Liver (tissue), 9 donors: ENCODE measurements around the gene MEF2A. TPM values are rescaled to one million over a fixed set of nuclear protein-coding genes. Genes with fewer than 3 reads are reported as not detected.

Experiments
- DNase-seq: peaks from one replicate; pipeline ENCODE4 v3.0.0-alpha.2; 2017; ENCODE audit warnings: low spot score
- H3K27ac ChIP-seq, 2 donors: one replicate each; pipeline ENCODE4 v1.7.0; 2013; ENCODE audit warnings: inconsistent platforms in 2 of 2, low read length in 2 of 2, control low read depth in 1 of 2, low read depth in 1 of 2, mild to moderate bottlenecking in 1 of 2
- H3K27me3 ChIP-seq, 4 donors: one replicate each; pipeline versions ENCODE4 v1.6.1 to v1.7.0; 2013; ENCODE audit warnings: low read length in 3 of 4, inconsistent platforms in 1 of 4, mild to moderate bottlenecking in 1 of 4, moderate library complexity in 1 of 4; ENCODE audit not compliant: control insufficient read depth in 4 of 4, insufficient read depth in 4 of 4
- H3K36me3 ChIP-seq, 4 donors: one replicate each; pipeline versions ENCODE4 v1.6.1 to v1.7.0; 2013; ENCODE audit warnings: low read length in 3 of 4, mild to moderate bottlenecking in 3 of 4, low read depth in 1 of 4, moderate library complexity in 1 of 4; ENCODE audit not compliant: control insufficient read depth in 4 of 4, insufficient read depth in 3 of 4
- H3K4me1 ChIP-seq, 4 donors: one replicate each; pipeline versions ENCODE4 v1.6.1 to v1.7.0; 2013; ENCODE audit warnings: low read length in 3 of 4, mild to moderate bottlenecking in 3 of 4, moderate library complexity in 1 of 4; ENCODE audit not compliant: control insufficient read depth in 4 of 4, insufficient read depth in 4 of 4
- H3K4me3 ChIP-seq, 3 donors: one replicate each; pipeline versions ENCODE4 v1.6.1 to v1.7.0; 2013; ENCODE audit warnings: low read length in 3 of 3, control low read depth in 1 of 3, low read depth in 1 of 3, mild to moderate bottlenecking in 1 of 3
- H3K9ac ChIP-seq, 2 donors: one replicate each; pipeline ENCODE4 v1.7.0; 2013; ENCODE audit warnings: low read length in 2 of 2, mild to moderate bottlenecking in 2 of 2, moderate library complexity in 2 of 2, control low read depth in 1 of 2, low read depth in 1 of 2
- H3K9me3 ChIP-seq, 4 donors: one replicate each; pipeline versions ENCODE4 v1.6.1 to v1.7.0; 2013; ENCODE audit warnings: low read length in 3 of 4; ENCODE audit not compliant: control insufficient read depth in 4 of 4
- EGR1 ChIP-seq, 2 donors: IDR thresholded peaks; 2 replicates each; pipeline ENCODE4 v1.6.1; 2016 to 2018; ENCODE audit warnings: antibody characterized with exemption in 2 of 2, low read depth in 2 of 2
- FOXA1 ChIP-seq: IDR thresholded peaks from 2 replicates; pipeline ENCODE4 v1.6.1; 2016; ENCODE audit warnings: antibody characterized with exemption
- FOXA2 ChIP-seq: IDR thresholded peaks from 2 replicates; pipeline ENCODE4 v1.6.1; 2016; ENCODE audit warnings: antibody characterized with exemption
- GABPA ChIP-seq, 2 donors: IDR thresholded peaks in 1 of 2; conservative IDR thresholded peaks in 1 of 2; 2 replicates each; pipeline ENCODE4 v1.6.1; 2016; ENCODE audit warnings: antibody characterized with exemption in 2 of 2, mild to moderate bottlenecking in 1 of 2, moderate library complexity in 1 of 2
- HNF4A ChIP-seq, 2 donors: conservative IDR thresholded peaks; 2 replicates each; pipeline ENCODE4 v1.6.1; 2016; ENCODE audit warnings: antibody characterized with exemption in 2 of 2, mild to moderate bottlenecking in 2 of 2
- HNF4G ChIP-seq: IDR thresholded peaks from 2 replicates; pipeline ENCODE4 v1.6.1; 2016; ENCODE audit warnings: antibody characterized with exemption
- JUND ChIP-seq, 2 donors: IDR thresholded peaks; 2 replicates each; pipeline ENCODE4 v1.6.1; 2016; ENCODE audit warnings: antibody characterized with exemption in 2 of 2
- NR2F2 ChIP-seq: IDR thresholded peaks from 2 replicates; pipeline ENCODE4 v1.6.1; 2016; ENCODE audit warnings: antibody characterized with exemption
- RAD21 ChIP-seq, 2 donors: IDR thresholded peaks; 2 replicates each; pipeline ENCODE4 v1.6.1; 2016; ENCODE audit warnings: antibody characterized with exemption in 2 of 2, mild to moderate bottlenecking in 2 of 2
- RXRA ChIP-seq, 2 donors: IDR thresholded peaks; 2 replicates each; pipeline ENCODE4 v1.6.1; 2017 to 2018; ENCODE audit warnings: antibody characterized with exemption in 2 of 2, mild to moderate bottlenecking in 1 of 2
- SP1 ChIP-seq: IDR thresholded peaks from 2 replicates; pipeline ENCODE4 v1.6.1; 2018; ENCODE audit warnings: antibody characterized with exemption, mild to moderate bottlenecking
- TAF1 ChIP-seq: conservative IDR thresholded peaks from 2 replicates; pipeline ENCODE4 v1.6.1; 2016; ENCODE audit warnings: antibody characterized with exemption, mild to moderate bottlenecking
- YY1 ChIP-seq: IDR thresholded peaks from 2 replicates; pipeline ENCODE4 v1.6.1; 2016; ENCODE audit warnings: antibody characterized with exemption, mild to moderate bottlenecking
- WGBS: extraction: QIAGEN DNeasy Blood & Tissue Kit; methylation state at CpG from one replicate; pipeline ENCODE4 v1.1.7; 2013; 5-methylcytosine and 5-hydroxymethylcytosine counted together
- polyA plus RNA-seq, 2 donors: library from polyadenylated mRNA; stranded (reverse) in 1 of 2; unstranded in 1 of 2; fragments of 200-250 nt in 1 of 2; fragments of >200 nt in 1 of 2; fragmentation: Nextera tagmentation in 1 of 2; extraction: Ambion mirVana in 1 of 2; gene quantifications; one replicate each; pipeline versions ENCODE4 v1.2.1 to v1.2.3, GENCODE V29; 2013 to 2015
- total RNA-seq, 2 donors: library from RNA; depleted of rRNA; stranded (reverse); fragments of >200 nt; gene quantifications; one replicate each; pipeline ENCODE4 v1.2.3, GENCODE V29; 2014
- TF ChIP-seq, protein P1 (sequence below): IDR thresholded peaks from 2 replicates; pipeline ENCODE4 v1.6.1; 2016; ENCODE audit warnings: antibody characterized with exemption
- TF ChIP-seq, protein P2 (sequence below): IDR thresholded peaks from 2 replicates; pipeline ENCODE4 v1.6.1; 2016; ENCODE audit warnings: antibody characterized with exemption
- TF ChIP-seq, protein P3 (sequence below): fragments of 150-350 bp; IDR thresholded peaks from 2 replicates; pipeline ENCODE4 v1.5.1; 2017; ENCODE audit warnings: improper control_type of control experiment, low read depth, low read length; ENCODE audit not compliant: missing input control
- TF ChIP-seq, protein P4 (sequence below): IDR thresholded peaks from 2 replicates; pipeline ENCODE4 v1.6.1; 2016; ENCODE audit warnings: antibody characterized with exemption, mild to moderate bottlenecking
- TF ChIP-seq, protein P5 (sequence below): IDR thresholded peaks from 2 replicates; pipeline ENCODE4 v1.6.1; 2016; ENCODE audit warnings: antibody characterized with exemption
- donor health status: healthy.
- donor health status: healthy.
- donor health status: healthy.
- donor health status: healthy.
- donor health status: healthy.

MEF2A gene
- total and polyA plus RNA-seq, 4 donors = 8.5 to 45.9 (median 18.2) TPM

DNA sequence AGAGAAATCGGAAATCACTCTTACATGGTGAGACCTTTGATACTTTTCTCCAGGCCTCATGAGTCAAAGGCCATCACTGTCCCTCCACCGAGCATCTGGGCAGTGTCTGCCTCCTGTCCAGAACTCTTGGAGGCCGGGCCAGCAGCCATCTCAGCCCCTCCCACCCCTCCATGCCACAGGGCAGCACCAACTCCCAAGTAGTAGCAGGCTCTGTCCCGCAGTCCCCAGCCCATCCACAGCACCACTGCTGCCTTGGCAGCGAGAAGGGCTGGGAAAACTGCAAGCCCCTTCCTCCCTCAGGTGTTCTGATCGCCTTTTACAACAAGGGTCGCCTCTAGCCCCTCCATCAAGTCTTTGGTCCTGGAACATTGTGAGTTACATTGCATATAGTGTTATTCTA lies 161.9 kb downstream of the MEF2A start:
- Histone ChIP-seq H3K27ac (no peak overlapping the region), H3K4me1 (peaks cover 3 to 14% (median 9%) of the 10 kb centered on the region in 4 donors), H3K36me3 (peaks cover 0 to 11% (median 2%) of the 10 kb centered on the region in 4 donors), H3K4me3 (no peak overlapping the region), H3K9ac (no peak overlapping the region), H3K9me3 (no peaks in the 10 kb centered on the region), H3K27me3 (no peaks in the 10 kb centered on the region)
- no peak for DNase-seq
- WGBS = 81% methylated on average over 7 of the region's 7 CpGs
- no peak for TF ChIP-seq EGR1 (IDR thresholded peaks at IDR 0.05; ENCODE audit: low read depth in 2 of 2)
- TF ChIP-seq, protein P1, sequence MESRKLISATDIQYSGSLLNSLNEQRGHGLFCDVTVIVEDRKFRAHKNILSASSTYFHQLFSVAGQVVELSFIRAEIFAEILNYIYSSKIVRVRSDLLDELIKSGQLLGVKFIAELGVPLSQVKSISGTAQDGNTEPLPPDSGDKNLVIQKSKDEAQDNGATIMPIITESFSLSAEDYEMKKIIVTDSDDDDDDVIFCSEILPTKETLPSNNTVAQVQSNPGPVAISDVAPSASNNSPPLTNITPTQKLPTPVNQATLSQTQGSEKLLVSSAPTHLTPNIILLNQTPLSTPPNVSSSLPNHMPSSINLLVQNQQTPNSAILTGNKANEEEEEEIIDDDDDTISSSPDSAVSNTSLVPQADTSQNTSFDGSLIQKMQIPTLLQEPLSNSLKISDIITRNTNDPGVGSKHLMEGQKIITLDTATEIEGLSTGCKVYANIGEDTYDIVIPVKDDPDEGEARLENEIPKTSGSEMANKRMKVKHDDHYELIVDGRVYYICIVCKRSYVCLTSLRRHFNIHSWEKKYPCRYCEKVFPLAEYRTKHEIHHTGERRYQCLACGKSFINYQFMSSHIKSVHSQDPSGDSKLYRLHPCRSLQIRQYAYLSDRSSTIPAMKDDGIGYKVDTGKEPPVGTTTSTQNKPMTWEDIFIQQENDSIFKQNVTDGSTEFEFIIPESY = no peak
- no peak for TF ChIP-seq JUND (IDR thresholded peaks at IDR 0.05)
- no peak for TF ChIP-seq NR2F2
- no peak for TF ChIP-seq RAD21 (IDR thresholded peaks at IDR 0.05)
- TF ChIP-seq, protein P2, sequence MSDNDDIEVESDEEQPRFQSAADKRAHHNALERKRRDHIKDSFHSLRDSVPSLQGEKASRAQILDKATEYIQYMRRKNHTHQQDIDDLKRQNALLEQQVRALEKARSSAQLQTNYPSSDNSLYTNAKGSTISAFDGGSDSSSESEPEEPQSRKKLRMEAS = no peak
- TF ChIP-seq FOXA1 = no peak
- TF ChIP-seq YY1 = no peak
- TF ChIP-seq HNF4G = no peak
- TF ChIP-seq, protein P3, sequence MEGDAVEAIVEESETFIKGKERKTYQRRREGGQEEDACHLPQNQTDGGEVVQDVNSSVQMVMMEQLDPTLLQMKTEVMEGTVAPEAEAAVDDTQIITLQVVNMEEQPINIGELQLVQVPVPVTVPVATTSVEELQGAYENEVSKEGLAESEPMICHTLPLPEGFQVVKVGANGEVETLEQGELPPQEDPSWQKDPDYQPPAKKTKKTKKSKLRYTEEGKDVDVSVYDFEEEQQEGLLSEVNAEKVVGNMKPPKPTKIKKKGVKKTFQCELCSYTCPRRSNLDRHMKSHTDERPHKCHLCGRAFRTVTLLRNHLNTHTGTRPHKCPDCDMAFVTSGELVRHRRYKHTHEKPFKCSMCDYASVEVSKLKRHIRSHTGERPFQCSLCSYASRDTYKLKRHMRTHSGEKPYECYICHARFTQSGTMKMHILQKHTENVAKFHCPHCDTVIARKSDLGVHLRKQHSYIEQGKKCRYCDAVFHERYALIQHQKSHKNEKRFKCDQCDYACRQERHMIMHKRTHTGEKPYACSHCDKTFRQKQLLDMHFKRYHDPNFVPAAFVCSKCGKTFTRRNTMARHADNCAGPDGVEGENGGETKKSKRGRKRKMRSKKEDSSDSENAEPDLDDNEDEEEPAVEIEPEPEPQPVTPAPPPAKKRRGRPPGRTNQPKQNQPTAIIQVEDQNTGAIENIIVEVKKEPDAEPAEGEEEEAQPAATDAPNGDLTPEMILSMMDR = no peak
- TF ChIP-seq GABPA (IDR thresholded peaks at IDR 0.05 in 1 of 2, conservative IDR thresholded peaks at IDR 0.05 in 1 of 2) = no peak
- TF ChIP-seq RXRA (IDR thresholded peaks at IDR 0.05) = no peak
- TF ChIP-seq, protein P4, sequence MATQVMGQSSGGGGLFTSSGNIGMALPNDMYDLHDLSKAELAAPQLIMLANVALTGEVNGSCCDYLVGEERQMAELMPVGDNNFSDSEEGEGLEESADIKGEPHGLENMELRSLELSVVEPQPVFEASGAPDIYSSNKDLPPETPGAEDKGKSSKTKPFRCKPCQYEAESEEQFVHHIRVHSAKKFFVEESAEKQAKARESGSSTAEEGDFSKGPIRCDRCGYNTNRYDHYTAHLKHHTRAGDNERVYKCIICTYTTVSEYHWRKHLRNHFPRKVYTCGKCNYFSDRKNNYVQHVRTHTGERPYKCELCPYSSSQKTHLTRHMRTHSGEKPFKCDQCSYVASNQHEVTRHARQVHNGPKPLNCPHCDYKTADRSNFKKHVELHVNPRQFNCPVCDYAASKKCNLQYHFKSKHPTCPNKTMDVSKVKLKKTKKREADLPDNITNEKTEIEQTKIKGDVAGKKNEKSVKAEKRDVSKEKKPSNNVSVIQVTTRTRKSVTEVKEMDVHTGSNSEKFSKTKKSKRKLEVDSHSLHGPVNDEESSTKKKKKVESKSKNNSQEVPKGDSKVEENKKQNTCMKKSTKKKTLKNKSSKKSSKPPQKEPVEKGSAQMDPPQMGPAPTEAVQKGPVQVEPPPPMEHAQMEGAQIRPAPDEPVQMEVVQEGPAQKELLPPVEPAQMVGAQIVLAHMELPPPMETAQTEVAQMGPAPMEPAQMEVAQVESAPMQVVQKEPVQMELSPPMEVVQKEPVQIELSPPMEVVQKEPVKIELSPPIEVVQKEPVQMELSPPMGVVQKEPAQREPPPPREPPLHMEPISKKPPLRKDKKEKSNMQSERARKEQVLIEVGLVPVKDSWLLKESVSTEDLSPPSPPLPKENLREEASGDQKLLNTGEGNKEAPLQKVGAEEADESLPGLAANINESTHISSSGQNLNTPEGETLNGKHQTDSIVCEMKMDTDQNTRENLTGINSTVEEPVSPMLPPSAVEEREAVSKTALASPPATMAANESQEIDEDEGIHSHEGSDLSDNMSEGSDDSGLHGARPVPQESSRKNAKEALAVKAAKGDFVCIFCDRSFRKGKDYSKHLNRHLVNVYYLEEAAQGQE = no peak
- TF ChIP-seq FOXA2 = no peak
- TF ChIP-seq HNF4A (conservative IDR thresholded peaks at IDR 0.05) = no peak
- TF ChIP-seq SP1 = no peak
- no peak for TF ChIP-seq TAF1
- TF ChIP-seq, protein P5, sequence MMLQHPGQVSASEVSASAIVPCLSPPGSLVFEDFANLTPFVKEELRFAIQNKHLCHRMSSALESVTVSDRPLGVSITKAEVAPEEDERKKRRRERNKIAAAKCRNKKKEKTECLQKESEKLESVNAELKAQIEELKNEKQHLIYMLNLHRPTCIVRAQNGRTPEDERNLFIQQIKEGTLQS = no peak
